Stimulated activated CD8-positive, alpha-beta memory T cell treated with anti-CD3 and anti-CD28 coated beads, Interleukin-12 subunit alpha, Interleukin-12 subunit beta, amount 100 ng/mL, for 4 hours (primary cell): Measurements from ENCODE around the gene NUDT19.
"Not testable (repeated sequence)": the region's sequence is repeated elsewhere in the genome, so short reads cannot be mapped to it uniquely, and the experiment has no call there.

Experiments used
- DNase-seq: peaks from one replicate; pipeline ENCODE4 v3.0.0-alpha.2; 2020; ENCODE audit warnings: low read depth

NUDT19 gene

GRCh38 chr19:32716203-32716602 lies 24.6 kb downstream of the NUDT19 start:
- not testable (repeated sequence) for DNase-seq

GRCh38 chr19:32717496-32717895 lies 25.9 kb downstream of the NUDT19 start:
- DNase-seq: no peak

- no peak for DNase-seq
Observed at GRCh38 chr19:32718286-32718685, 26.7 kb downstream of the NUDT19 start.

GRCh38 chr19:32719611-32720059 lies 28.0 kb downstream of the NUDT19 start, which contains the start of gene TDRD12:
TSS of gene TDRD12 (plus strand) at chr19:32719767. CDS start at chr19:32720073, 306 bp downstream.
- DNase-seq: no peak

GRCh38 chr19:32720216-32720935 lies 28.8 kb downstream of the NUDT19 start:
- no peak for DNase-seq

- no peak for DNase-seq
Observed at GRCh38 chr19:32720936-32721250, 29.3 kb downstream of the NUDT19 start.

- DNase-seq: no peak
Observed at GRCh38 chr19:32735936-32736335, 44.3 kb downstream of the NUDT19 start.

- no peak for DNase-seq
Observed at GRCh38 chr19:32743021-32743420, 51.4 kb downstream of the NUDT19 start.

GRCh38 chr19:32743447-32743846 lies 51.8 kb downstream of the NUDT19 start:
- no peak for DNase-seq

- no peak for DNase-seq
Observed at GRCh38 chr19:32744555-32745325, 53.1 kb downstream of the NUDT19 start.

GRCh38 chr19:32745594-32746251 lies 54.1 kb downstream of the NUDT19 start:
- not testable (repeated sequence) for DNase-seq

GRCh38 chr19:32746631-32747196 lies 55.1 kb downstream of the NUDT19 start:
- DNase-seq: not testable (repeated sequence)

- DNase-seq: no peak
Observed at GRCh38 chr19:32748497-32748896, 56.9 kb downstream of the NUDT19 start.

- DNase-seq: no peak
Observed at GRCh38 chr19:32748948-32749347, 57.3 kb downstream of the NUDT19 start.

GRCh38 chr19:32749361-32749760 lies 57.7 kb downstream of the NUDT19 start:
- no peak for DNase-seq

- DNase-seq: no peak
Observed at GRCh38 chr19:32750441-32751055, 58.9 kb downstream of the NUDT19 start.

GRCh38 chr19:32751066-32751465 lies 59.4 kb downstream of the NUDT19 start:
- DNase-seq: no peak

- DNase-seq: no peak
Observed at GRCh38 chr19:32757189-32757588, 65.6 kb downstream of the NUDT19 start.
